ENCODE measurements around the gene C10orf143. TPM values are rescaled to one million over a fixed set of nuclear protein-coding genes. Genes with fewer than 3 reads are reported as not detected.
"Not testable (repeated sequence)": the region's sequence is repeated elsewhere in the genome, so short reads cannot be mapped to it uniquely, and the experiment has no call there.

Gene C10orf143
- total RNA-seq, 3 donors from 2014 or later (not counting 1 experiment from before 2014, with no cell fraction given): 7.1 to 10.9 (median 8.2) TPM

GRCh38 chr10:130025326-130025725, 85.3 kb downstream of the C10orf143 start:
- H3K27me3 ChIP-seq (ENCODE audit: control insufficient read depth, insufficient read depth, low read length): no peaks in the 10 kb centered on the region
- H3K4me1 ChIP-seq (ENCODE audit: control insufficient read depth, insufficient read depth, low read length): no peaks in the 10 kb centered on the region
- no peaks in the 10 kb centered on the region for H3K36me3 ChIP-seq (ENCODE audit: control insufficient read depth, insufficient read depth, low read length)
- Mint-ChIP-seq H3K4me3 (no peak overlapping the region), H3K36me3 (no peaks in the 10 kb centered on the region), H3K27ac (no peak overlapping the region), H3K9me3 (no peaks in the 10 kb centered on the region), H3K4me1 (no peaks in the 10 kb centered on the region), H3K27me3 (ENCODE audit: low read depth in 2 of 2) (no peaks in the 10 kb centered on the region)
- H3K27ac ChIP-seq (ENCODE audit: low read length): no peak overlapping the region
- TF ChIP-seq, protein P1, sequence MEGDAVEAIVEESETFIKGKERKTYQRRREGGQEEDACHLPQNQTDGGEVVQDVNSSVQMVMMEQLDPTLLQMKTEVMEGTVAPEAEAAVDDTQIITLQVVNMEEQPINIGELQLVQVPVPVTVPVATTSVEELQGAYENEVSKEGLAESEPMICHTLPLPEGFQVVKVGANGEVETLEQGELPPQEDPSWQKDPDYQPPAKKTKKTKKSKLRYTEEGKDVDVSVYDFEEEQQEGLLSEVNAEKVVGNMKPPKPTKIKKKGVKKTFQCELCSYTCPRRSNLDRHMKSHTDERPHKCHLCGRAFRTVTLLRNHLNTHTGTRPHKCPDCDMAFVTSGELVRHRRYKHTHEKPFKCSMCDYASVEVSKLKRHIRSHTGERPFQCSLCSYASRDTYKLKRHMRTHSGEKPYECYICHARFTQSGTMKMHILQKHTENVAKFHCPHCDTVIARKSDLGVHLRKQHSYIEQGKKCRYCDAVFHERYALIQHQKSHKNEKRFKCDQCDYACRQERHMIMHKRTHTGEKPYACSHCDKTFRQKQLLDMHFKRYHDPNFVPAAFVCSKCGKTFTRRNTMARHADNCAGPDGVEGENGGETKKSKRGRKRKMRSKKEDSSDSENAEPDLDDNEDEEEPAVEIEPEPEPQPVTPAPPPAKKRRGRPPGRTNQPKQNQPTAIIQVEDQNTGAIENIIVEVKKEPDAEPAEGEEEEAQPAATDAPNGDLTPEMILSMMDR (IDR thresholded peaks at IDR 0.05): no peak
- intact Hi-C loops (cut with micrococcal nuclease): no loop called here
- DNase-seq (no peak), ATAC-seq (no peak)
- no peak overlapping the region for H3K4me3 ChIP-seq (ENCODE audit: low read length)
- no peaks in the 10 kb centered on the region for H3K9me3 ChIP-seq (ENCODE audit: control insufficient read depth, insufficient read depth, low read length)
- 65% methylated on average over 1 of the region's 1 CpG for WGBS (ENCODE audit: insufficient coverage)

DNA sequence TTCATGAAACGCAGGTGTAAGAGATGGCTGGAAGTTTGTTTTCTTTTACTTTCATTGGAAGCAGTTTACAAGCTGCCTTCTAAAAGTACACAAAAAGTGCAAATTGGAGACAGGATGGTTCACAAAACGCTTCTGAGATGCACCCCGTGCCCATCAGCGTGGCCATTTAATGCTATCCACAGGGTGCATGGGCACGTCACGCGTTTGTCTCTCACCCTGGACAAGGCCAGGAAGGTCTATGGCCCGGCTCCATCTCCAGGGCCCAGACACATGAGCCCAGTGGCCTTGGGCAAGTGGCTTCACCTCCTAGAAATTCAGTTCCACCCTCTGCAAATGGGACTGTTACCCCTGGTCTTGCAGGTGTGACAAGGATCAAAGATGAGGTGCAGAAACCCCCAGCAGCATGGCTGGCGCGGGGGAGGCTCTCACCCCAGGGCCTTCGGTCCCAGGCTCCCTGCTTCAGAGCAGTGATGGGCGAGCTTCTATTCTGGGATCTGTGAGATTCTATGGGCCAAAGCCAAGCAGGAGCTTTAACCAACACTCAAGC, 85.8 kb downstream of the C10orf143 start:
- no peaks in the 10 kb centered on the region for H3K4me1 Mint-ChIP-seq
- no peak overlapping the region for H3K4me3 Mint-ChIP-seq
- TF ChIP-seq, protein P1 (IDR thresholded peaks at IDR 0.05): no peak
- H3K27me3 Mint-ChIP-seq (ENCODE audit: low read depth in 2 of 2): no peaks in the 10 kb centered on the region
- H3K36me3 ChIP-seq (ENCODE audit: control insufficient read depth, insufficient read depth, low read length): no peaks in the 10 kb centered on the region
- no peaks in the 10 kb centered on the region for H3K27me3 ChIP-seq (ENCODE audit: control insufficient read depth, insufficient read depth, low read length)
- ATAC-seq (no peak), DNase-seq (no peak)
- H3K27ac ChIP-seq (ENCODE audit: low read length): no peak overlapping the region
- no peaks in the 10 kb centered on the region for H3K9me3 Mint-ChIP-seq
- H3K4me1 ChIP-seq (ENCODE audit: control insufficient read depth, insufficient read depth, low read length): no peaks in the 10 kb centered on the region
- H3K27ac Mint-ChIP-seq: no peak overlapping the region
- 86% methylated on average over 12 of the region's 12 CpGs for WGBS (ENCODE audit: insufficient coverage)
- no peak overlapping the region for H3K4me3 ChIP-seq (ENCODE audit: low read length)
- H3K36me3 Mint-ChIP-seq: no peaks in the 10 kb centered on the region
- H3K9me3 ChIP-seq (ENCODE audit: control insufficient read depth, insufficient read depth, low read length): no peaks in the 10 kb centered on the region
- intact Hi-C loops (cut with micrococcal nuclease): no loop called here

DNA sequence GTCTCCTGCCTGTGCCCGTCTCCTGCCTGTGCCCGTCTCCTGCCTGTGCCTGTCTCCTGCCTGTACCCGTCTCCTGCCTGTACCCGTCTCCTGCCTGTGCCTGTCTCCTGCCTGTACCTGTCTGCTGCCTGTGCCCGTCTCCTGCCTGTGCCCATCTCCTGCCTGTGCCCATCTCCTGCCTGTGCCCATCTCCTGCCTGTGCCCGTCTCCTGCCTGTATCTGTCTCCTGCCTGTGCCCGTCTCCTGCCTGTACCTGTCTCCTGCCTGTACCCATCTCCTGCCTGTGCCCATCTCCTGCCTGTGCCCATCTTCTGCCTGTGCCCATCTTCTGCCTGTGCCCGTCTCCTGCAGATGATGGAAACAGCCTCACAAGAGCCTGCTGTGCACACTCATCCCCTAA, 86.3 kb downstream of the C10orf143 start:
- H3K9me3 ChIP-seq (ENCODE audit: control insufficient read depth, insufficient read depth, low read length); intact Hi-C loops (cut with micrococcal nuclease); H3K9me3 Mint-ChIP-seq; H3K4me3 Mint-ChIP-seq; H3K27ac ChIP-seq (ENCODE audit: low read length); H3K27me3 Mint-ChIP-seq (ENCODE audit: low read depth in 2 of 2); ATAC-seq; H3K4me3 ChIP-seq (ENCODE audit: low read length); H3K36me3 Mint-ChIP-seq; DNase-seq; H3K4me1 Mint-ChIP-seq; H3K27ac Mint-ChIP-seq; H3K27me3 ChIP-seq (ENCODE audit: control insufficient read depth, insufficient read depth, low read length); H3K4me1 ChIP-seq (ENCODE audit: control insufficient read depth, insufficient read depth, low read length); H3K36me3 ChIP-seq (ENCODE audit: control insufficient read depth, insufficient read depth, low read length): not testable (repeated sequence)
- WGBS (ENCODE audit: insufficient coverage): 89% methylated on average over 8 of the region's 8 CpGs

DNA sequence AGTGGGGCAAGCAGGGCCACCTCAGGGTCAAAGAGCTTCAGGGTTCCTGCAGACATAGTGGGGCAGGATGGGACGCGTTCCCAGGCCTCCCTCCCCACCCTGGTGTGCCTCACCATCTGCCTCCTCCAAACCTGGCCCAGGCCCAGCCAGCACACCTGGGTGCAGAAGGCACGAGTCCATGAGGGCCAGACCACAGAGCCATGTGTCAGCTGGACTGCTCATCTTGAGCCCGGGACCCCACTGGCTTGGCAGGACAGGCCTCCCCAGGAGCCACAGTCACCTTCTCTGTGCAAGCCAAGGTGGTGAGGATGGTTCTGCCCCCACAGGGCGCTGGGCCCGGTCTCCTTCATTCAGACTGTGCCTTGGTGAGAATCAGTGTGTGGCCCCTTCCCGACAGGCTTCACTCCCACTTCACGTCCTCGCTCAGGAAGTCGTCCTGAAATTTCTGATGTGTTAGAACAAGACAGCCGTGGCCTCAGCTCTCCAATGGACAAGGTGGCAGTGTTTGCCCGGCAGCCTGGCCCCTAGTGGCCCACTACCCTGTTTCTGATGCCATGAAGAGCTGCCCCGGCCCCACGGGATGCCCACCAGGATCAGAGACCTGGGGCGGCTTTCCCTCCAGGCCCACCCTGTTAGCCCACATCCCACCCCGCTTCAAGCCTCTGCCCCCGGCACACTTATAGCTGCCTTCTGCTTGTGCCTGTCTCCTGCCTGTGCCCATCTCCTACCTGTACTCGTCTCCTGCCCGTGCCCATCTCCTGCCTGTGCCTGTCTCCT, 87.0 kb downstream of the C10orf143 start:
- no peaks in the 10 kb centered on the region for H3K9me3 Mint-ChIP-seq
- H3K4me1 Mint-ChIP-seq: no peaks in the 10 kb centered on the region
- H3K27ac Mint-ChIP-seq: no peak overlapping the region

More for the DNA sequence above, 87.0 kb downstream of the C10orf143 start:
- H3K36me3 Mint-ChIP-seq: no peaks in the 10 kb centered on the region
- H3K4me3 Mint-ChIP-seq: no peak overlapping the region
- intact Hi-C loops (cut with micrococcal nuclease): no loop called here
- DNase-seq: no peak
- H3K4me1 ChIP-seq (ENCODE audit: control insufficient read depth, insufficient read depth, low read length): no peaks in the 10 kb centered on the region
- no peak for ATAC-seq
- TF ChIP-seq, protein P1 (IDR thresholded peaks at IDR 0.05): no peak
- no peak overlapping the region for H3K27ac ChIP-seq (ENCODE audit: low read length)
- H3K27me3 ChIP-seq (ENCODE audit: control insufficient read depth, insufficient read depth, low read length): no peaks in the 10 kb centered on the region
- H3K9me3 ChIP-seq (ENCODE audit: control insufficient read depth, insufficient read depth, low read length): no peaks in the 10 kb centered on the region
- H3K4me3 ChIP-seq (ENCODE audit: low read length): no peak overlapping the region
- H3K36me3 ChIP-seq (ENCODE audit: control insufficient read depth, insufficient read depth, low read length): no peaks in the 10 kb centered on the region
- WGBS (ENCODE audit: insufficient coverage): 83% methylated on average over 19 of the region's 19 CpGs
- H3K27me3 Mint-ChIP-seq (ENCODE audit: low read depth in 2 of 2): no peaks in the 10 kb centered on the region

Measured in natural killer cell (primary cell).